HEK293 (cell line): ENCODE data around the gene SCD.

Experiments
- CTCF ChIA-PET: fragments of 350-600 bp; formaldehyde crosslinking; extraction: SDS; loops from one replicate; lab custom pipeline; 2021; ENCODE audit warnings: antibody characterized with exemption; lab: Yijun Ruan, JAX
- POLR2A ChIA-PET: fragments of 300-600 bp; formaldehyde crosslinking; extraction: SDS; loops from one replicate; lab custom pipeline; 2020; ENCODE audit warnings: antibody characterized with exemption, inconsistent platforms; lab: Yijun Ruan, JAX
- H3K27ac ChIP-seq: fragments of 200-500 bp; sonication (Bioruptor generic); 2 replicates; pipeline ENCODE4 v1.5.1; 2014; ENCODE audit warnings: low read depth, low read length, control low read depth, inconsistent platforms; ENCODE audit errors: extremely low read depth
- H3K36me3 ChIP-seq, 2 experiments: fragments of 200-500 bp in 1 of 2; sonication (Bioruptor generic) in 1 of 2; 1 replicate in 1 of 2; 2 replicates in 1 of 2; pipeline ENCODE4 v1.5.1; 2014 to 2017; ENCODE audit warnings: inconsistent platforms in 2 of 2, low read length in 2 of 2; ENCODE audit not compliant: control insufficient read depth in 2 of 2, insufficient read depth in 1 of 2
- H3K4me1 ChIP-seq: fragments of 200-500 bp; sonication (Bioruptor generic); 2 replicates; pipeline ENCODE4 v1.5.1; 2014; ENCODE audit warnings: mild to moderate bottlenecking, low read length, inconsistent platforms; ENCODE audit not compliant: control insufficient read depth, insufficient read depth
- H3K4me3 ChIP-seq: 2 replicates; pipeline ENCODE4 v1.5.1; 2011; ENCODE audit warnings: low read depth, mild to moderate bottlenecking, control low read depth, low read length, moderate library complexity
- H3K9me3 ChIP-seq: fragments of 200-500 bp; sonication (Bioruptor generic); 2 replicates; pipeline ENCODE4 v1.5.1; 2014; ENCODE audit warnings: low read depth, low read length, inconsistent platforms; ENCODE audit not compliant: control insufficient read depth, insufficient read depth
- HIC1 ChIP-seq: fragments of 450-650 bp; formaldehyde crosslinking; IDR thresholded peaks from 2 replicates; pipeline ENCODE4 v1.5.1; 2016; ENCODE audit warnings: missing biosample characterization, missing genetic modification characterization
- HOXC10 ChIP-seq: sonication (generic); formaldehyde crosslinking; IDR thresholded peaks from 2 replicates; pipeline ENCODE4 v1.8.1; 2023; ENCODE audit warnings: mild to moderate bottlenecking, missing genetic modification reagents
- INSM2 ChIP-seq: fragments of 450-650 bp; formaldehyde crosslinking; IDR thresholded peaks from 2 replicates; pipeline ENCODE4 v1.5.1; 2016; ENCODE audit warnings: missing biosample characterization, missing genetic modification characterization
- KLF7 ChIP-seq: fragments of 450-650 bp; formaldehyde crosslinking; IDR thresholded peaks from 2 replicates; pipeline ENCODE4 v1.5.1; 2016; ENCODE audit warnings: missing biosample characterization, missing genetic modification characterization, borderline replicate concordance
- KLF9 ChIP-seq: fragments of 450-650 bp; formaldehyde crosslinking; IDR thresholded peaks from 2 replicates; pipeline ENCODE4 v1.5.1; 2016; ENCODE audit warnings: missing biosample characterization, missing genetic modification characterization, low read depth
- PRDM10 ChIP-seq: fragments of 450-650 bp; formaldehyde crosslinking; IDR thresholded peaks from 2 replicates; pipeline ENCODE4 v1.5.1; 2016; ENCODE audit warnings: missing biosample characterization, missing genetic modification characterization
- SP3 ChIP-seq: fragments of 450-650 bp; formaldehyde crosslinking; IDR thresholded peaks from 2 replicates; pipeline ENCODE4 v1.5.1; 2016; ENCODE audit warnings: missing biosample characterization, missing genetic modification characterization
- SP7 ChIP-seq: fragments of 450-650 bp; formaldehyde crosslinking; IDR thresholded peaks from 2 replicates; pipeline ENCODE4 v1.5.1; 2016; ENCODE audit warnings: missing biosample characterization, missing genetic modification characterization
- TRIM28 ChIP-seq: IDR thresholded peaks from 2 replicates; pipeline ENCODE4 v1.6.1; 2011; ENCODE audit warnings: low read length, control low read depth, borderline replicate concordance
- ZBTB10 ChIP-seq: fragments of 450-650 bp; formaldehyde crosslinking; IDR thresholded peaks from 2 replicates; pipeline ENCODE4 v1.5.1; 2016; ENCODE audit warnings: missing biosample characterization, missing genetic modification characterization
- ZFP41 ChIP-seq: fragments of 450-650 bp; formaldehyde crosslinking; IDR thresholded peaks from 2 replicates; pipeline ENCODE4 v1.5.1; 2016; ENCODE audit warnings: missing biosample characterization, missing genetic modification characterization, borderline replicate concordance
- ZNF18 ChIP-seq: fragments of 450-650 bp; formaldehyde crosslinking; IDR thresholded peaks from 2 replicates; pipeline ENCODE4 v1.5.1; 2016; ENCODE audit warnings: missing biosample characterization, missing genetic modification characterization
- ZNF560 ChIP-seq: fragments of 450-650 bp; formaldehyde crosslinking; IDR thresholded peaks from 2 replicates; pipeline ENCODE4 v1.5.1; 2017; ENCODE audit warnings: missing biosample characterization, missing genetic modification characterization, borderline replicate concordance
- ZNF639 ChIP-seq: fragments of 450-650 bp; formaldehyde crosslinking; IDR thresholded peaks from 2 replicates; pipeline ENCODE4 v1.5.1; 2016; ENCODE audit warnings: missing biosample characterization, missing genetic modification characterization
- ZNF664 ChIP-seq: fragments of 450-650 bp; formaldehyde crosslinking; IDR thresholded peaks from 2 replicates; pipeline ENCODE4 v1.5.1; 2016; ENCODE audit warnings: missing biosample characterization, missing genetic modification characterization
- ZNF791 ChIP-seq: fragments of 450-650 bp; formaldehyde crosslinking; IDR thresholded peaks from 2 replicates; pipeline ENCODE4 v1.5.1; 2016; ENCODE audit warnings: missing biosample characterization, missing genetic modification characterization
- ZXDB ChIP-seq: fragments of 450-650 bp; formaldehyde crosslinking; IDR thresholded peaks from 2 replicates; pipeline ENCODE4 v1.5.1; 2016; ENCODE audit warnings: missing biosample characterization, missing genetic modification characterization

The SCD gene

GRCh38 chr10:100368721-100369120 lies 21.7 kb downstream of the SCD start:
- ChIA-PET POLR2A (no interaction called here), CTCF (interaction anchor here (0.6 to 0.9 kb wide), 3 partner anchors 61 to 375 kb away, joined by 4 to 6 read pairs (median 4); no protein-coding TSS in a partner anchor)
- Histone ChIP-seq H3K9me3 (no peaks in the 10 kb centered on the region), H3K4me1 (peaks cover 30% of the 10 kb centered on the region), H3K36me3 (no peaks in the 10 kb centered on the region), H3K27ac (no peak overlapping the region), H3K4me3 (no peak overlapping the region)
- TF ChIP-seq ZNF664 (tag by site-specific recombination), result peak; percentile 59; the same call in 1 of the 2 replicates
- TF ChIP-seq ZFP41 (tag by site-specific recombination), result no peak

GRCh38 chr10:100370714-100371481 lies 23.9 kb downstream of the SCD start:
- peak overlapping the region; percentile 73 for H3K27ac ChIP-seq
- H3K36me3 ChIP-seq, result no peaks in the 10 kb centered on the region
- H3K4me1 ChIP-seq, result peaks cover 20% of the 10 kb centered on the region
- ChIA-PET POLR2A (interaction anchor here (0.9 to 2.3 kb wide), 5 partner anchors 9 to 24 kb away, joined by 3 to 29 read pairs (median 5); partner anchors contain the start of gene SCD), CTCF (interaction anchor here (0.8 to 2.2 kb wide), 7 partner anchors 11 to 146 kb away, joined by 3 to 15 read pairs (median 4); no protein-coding TSS in a partner anchor)
- H3K4me3 ChIP-seq, result no peak overlapping the region
- H3K9me3 ChIP-seq, result no peaks in the 10 kb centered on the region
- peak; percentile 63; the same call in 1 of the 2 replicates for TF ChIP-seq HIC1 (tag by site-specific recombination)
- TF ChIP-seq ZBTB10 (tag by site-specific recombination), result no peak
- peak; percentile 54; the same call in 1 of the 2 replicates for TF ChIP-seq ZXDB
- TF ChIP-seq ZNF560, result no peak
- TF ChIP-seq HOXC10 (CRISPR knock-in tag), result no peak
- peak; percentile 75 for TF ChIP-seq KLF9 (tag by site-specific recombination)
- TF ChIP-seq TRIM28, result peak; percentile 51
- peak; percentile 60; the same call in 1 of the 2 replicates for TF ChIP-seq KLF7 (tag by site-specific recombination)
- peak; percentile 96 for TF ChIP-seq SP7
- TF ChIP-seq INSM2 (tag by site-specific recombination), result 0 out of 2 replicates have a peak, but pooled peaks have one; percentile 36
- TF ChIP-seq ZNF18 (tag by site-specific recombination), result no peak
- 0 out of 2 replicates have a peak, but pooled peaks have one; percentile 11 for TF ChIP-seq ZNF639 (tag by site-specific recombination)
- TF ChIP-seq PRDM10, result no peak
- no peak for TF ChIP-seq ZNF791 (tag by site-specific recombination)
- TF ChIP-seq SP3 (tag by site-specific recombination), result peak; percentile 56; the same call in 1 of the 2 replicates
